NCI-H2171 (cell line): ENCODE data around the gene YOD1.

Experiments used
- DNase-seq: peaks from one replicate; lab custom pipeline; 2025; lab: John Stamatoyannopoulos, UW

Gene YOD1

GRCh38 chr1:207025146-207025880, 25.7 kb downstream of the YOD1 start:
- no peak for DNase-seq

GRCh38 chr1:207024202-207025145, 26.5 kb downstream of the YOD1 start:
- DNase-seq = no peak

DNA sequence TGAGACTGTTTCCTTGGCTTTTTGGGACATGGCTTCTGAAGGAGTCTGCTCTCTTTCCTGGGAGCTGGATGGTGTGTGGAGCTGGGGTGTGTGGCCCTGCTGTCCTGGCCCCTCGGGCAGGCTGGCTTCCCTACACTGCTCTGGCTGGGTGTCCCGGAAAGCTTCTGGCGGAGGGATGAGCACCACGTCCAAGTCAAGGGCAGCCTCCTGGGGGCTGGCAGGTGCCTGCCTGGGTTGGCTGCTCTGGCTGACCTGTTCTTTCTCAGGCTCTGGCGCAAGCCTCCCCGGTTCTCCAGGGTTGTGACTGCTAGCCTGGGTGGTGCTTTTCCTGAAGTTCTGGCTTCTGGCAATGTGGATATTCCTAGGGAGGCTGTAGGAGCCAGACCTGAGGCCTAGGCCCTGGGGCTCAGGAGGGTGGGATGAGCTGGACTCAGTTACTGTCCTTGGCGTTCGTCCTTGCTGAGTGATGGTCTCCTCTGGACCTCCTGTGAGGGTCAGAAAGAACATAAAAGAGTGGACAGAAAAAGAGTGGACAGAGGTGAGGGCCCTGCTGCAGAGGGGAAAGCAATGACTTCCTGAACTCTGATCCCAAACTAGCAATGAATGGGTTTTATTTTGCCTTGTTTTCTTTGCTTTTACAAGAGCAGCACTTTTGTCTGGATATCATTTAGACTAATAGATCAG, 27.9 kb downstream of the YOD1 start:
- DNase-seq = no peak

- DNase-seq = no peak
Observed at GRCh38 chr1:207021876-207022596, 29.0 kb downstream of the YOD1 start.

DNA sequence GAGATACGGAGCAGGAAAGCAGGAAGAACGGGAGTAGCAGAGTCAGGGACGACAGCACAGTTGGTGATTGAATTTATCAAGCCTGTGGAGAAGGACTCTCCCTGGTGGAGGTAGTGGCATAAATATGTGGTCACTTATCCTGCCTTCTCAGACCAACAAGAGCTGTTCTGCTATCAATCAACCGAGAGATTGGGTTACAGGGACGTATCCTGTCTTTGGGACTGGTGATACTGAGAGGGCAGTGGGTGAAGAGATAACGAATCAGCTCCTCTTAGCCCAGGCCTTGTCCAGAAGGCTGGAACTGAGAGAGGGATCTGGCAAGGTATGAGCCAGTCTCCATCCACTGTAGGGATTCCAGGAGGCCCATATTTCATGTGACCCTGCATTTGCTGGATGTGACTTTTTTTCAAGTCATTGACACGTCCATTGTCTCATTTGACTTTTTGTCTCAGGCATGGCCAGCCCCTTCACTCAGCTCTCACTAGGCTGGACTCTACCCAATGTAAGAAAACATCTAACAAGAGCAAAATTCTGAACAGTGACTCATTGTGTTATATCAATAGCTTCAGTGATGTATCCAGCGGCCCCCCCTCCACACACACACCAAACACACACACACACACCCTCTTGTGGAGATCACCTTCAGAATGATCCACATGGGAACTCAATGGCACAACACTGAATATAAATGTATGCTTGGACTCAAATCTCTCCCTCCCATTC, 29.7 kb downstream of the YOD1 start:
- DNase-seq = no peak

DNA sequence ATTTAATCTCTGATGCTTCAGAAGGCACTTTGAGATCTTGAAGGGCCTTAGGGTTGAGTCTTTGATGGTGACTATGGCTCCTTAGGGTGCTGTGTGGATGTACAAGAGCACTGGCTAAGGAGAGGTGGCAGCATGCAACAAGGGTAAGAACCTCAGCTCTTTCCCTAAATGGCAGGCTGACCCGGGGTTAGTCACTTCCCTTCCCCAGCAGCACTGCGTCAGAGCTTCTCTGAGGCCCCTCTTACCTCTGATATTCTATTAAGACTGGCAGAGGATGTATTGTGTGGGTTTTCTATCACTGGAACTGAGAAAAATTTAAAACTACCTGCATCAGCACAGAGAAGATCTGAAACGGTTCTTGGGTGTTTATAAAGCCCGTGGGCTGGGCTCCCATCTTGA, 30.3 kb downstream of the YOD1 start:
- DNase-seq = no peak

- DNase-seq = no peak
Observed at GRCh38 chr1:207020065-207020708, 30.8 kb downstream of the YOD1 start.

DNA sequence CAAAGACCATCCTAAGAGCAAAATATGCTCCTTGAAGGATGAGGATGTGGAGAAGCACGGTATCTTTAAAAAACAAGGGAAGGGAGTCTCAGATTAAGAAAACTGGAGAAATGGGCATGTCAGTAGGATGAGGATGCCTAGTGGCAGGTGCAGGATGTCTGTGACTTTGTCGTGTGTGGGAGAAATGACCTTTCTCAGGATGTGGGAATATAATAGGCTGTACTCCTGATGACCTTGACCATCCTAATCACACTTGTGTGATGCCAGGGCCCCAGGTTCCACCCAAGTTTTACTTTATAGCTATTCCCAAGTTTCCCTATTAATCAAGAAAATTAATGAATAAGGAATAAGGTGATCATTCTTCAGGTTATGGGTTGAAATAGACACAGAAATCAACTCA, 31.3 kb downstream of the YOD1 start:
- no peak for DNase-seq

GRCh38 chr1:207019161-207019560, 31.8 kb downstream of the YOD1 start:
- DNase-seq = no peak

DNA sequence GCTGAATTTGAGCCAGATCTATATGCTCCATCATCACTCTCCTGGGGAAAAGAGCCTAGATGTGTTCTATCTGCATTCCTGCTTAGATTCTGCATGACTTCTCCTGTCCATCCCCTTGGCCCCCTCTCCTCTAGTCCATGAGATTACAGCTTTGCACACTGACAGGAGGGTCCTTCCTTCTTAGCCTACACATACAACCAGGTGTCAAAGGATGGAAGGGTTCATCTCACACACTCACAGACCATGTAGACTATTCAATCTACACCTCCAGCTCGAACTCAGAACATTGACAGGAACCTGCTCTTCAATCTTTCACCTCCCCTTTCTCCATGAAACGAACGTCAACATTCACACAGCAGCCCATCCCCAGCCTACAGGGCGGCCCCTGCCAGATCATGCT, 32.3 kb downstream of the YOD1 start:
- DNase-seq = no peak

DNA sequence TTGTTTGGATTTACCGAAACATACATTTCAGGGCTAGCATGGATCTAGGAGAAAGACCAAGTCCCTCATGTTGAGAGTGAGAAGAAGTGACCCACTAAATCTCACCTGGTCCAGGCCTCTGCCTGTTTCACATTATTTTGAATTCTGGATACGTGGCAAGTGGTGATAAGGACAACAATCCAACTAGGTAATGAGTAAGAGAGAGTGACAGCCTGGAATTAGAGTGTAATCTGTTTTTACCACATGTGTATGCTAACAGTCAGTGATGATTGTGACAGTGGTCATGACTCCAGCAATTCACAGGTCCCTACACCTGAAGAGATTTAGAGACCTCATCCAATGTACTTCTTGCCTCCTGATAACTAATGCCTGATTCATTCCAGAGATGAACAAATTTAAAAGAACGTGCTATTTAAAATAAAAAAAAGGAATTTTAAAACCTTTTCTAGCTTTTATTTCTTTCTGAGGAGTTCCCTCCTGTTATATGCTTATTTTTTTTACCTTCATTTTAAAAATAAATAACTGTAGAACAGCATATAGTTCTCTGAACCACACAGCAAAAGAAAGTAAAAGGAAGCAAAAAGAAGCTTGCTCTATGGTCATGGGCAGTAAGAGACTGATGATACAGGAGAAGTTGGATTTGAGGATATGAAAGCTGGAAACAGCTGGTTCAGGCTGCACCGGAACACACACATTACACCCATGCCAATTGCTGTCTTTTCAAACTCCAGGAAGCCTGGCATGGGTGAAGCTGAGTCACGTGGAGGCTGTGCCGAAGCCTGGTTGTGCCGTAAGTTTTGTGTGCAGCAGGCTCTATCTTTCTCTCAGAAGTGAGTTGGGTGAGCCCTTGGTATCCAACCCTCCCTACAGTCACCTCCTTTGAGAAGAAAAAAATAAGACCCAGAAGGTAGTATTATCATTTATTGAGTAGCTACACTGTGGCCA, 33.1 kb downstream of the YOD1 start:
- DNase-seq = no peak

DNA sequence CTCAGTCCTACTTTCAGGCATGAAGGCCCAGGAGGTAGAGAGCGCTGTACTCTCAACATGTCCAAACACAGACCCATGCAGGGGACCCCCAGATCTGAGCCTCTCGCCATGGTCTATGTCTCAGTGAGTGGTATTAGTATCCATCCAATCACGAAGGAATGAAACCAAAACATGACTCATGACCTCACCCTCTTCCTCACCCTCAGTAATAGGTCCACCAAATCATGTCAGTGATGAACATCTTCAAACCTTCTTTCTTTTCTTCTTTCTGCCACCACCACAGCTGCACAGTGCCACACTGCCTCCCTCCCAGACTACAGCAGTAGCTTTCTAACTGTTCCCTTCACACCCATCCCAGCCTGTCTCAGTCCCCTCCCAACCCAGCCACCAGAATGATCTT, 35.2 kb downstream of the YOD1 start:
- DNase-seq = no peak

- DNase-seq = no peak
Observed at GRCh38 chr1:207014728-207015127, 36.3 kb downstream of the YOD1 start.

- DNase-seq = no peak
Observed at GRCh38 chr1:207013321-207014085, 37.5 kb downstream of the YOD1 start.

DNA sequence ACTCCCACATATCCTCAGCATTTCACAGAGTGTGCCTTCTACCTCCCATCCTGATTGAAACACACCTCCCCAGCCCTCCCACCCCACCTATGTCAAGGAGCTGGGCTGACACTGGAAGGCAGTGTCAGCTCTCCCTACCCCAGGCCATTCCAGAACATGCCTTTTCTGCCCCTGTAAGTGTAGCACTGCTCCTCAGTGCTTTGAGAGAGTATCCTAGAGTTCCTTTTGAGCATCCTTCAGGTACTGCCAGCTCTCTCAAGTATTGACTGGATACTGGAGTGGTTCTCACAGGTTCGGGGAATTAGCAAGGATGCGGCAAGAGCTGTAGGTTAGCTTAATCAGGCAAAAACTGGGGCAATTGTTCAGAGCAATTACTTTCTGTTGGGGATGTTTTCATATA, 40.3 kb downstream of the YOD1 start:
- no peak for DNase-seq

GRCh38 chr1:207009945-207010344, 41.1 kb downstream of the YOD1 start:
- no peak for DNase-seq

- no peak for DNase-seq
Observed at GRCh38 chr1:207009182-207009850, 41.7 kb downstream of the YOD1 start.

DNA sequence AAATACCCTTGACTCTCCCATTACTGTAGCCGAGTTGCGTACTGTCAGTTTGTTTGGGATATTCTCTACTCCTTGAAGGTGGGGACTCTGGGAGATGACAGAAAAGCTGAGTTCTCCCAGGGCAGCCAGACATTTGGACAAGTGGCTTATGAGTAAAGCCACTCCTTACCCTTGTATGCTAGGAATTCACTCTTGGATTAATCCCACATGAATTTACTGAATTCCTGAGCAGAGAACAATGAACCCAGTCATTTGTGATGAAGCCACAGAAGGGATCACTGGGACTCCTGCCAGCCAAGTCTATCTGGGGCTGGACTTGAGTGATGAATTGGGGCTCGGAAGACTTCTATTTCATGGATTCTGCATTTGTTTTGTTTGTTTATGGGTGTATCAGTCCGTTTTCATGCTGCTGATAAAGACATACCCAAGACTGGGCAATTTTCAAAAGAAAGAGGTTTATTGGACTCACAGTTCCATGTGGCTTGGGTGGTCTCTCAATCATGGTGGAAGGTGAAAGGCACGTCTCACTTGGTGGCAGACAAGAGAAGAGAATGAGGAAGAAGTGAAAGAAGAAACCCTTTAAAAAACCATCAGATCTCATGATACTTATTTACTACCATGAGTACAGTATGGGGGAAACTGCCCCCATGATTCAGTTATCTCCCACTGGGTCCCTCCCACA, 43.5 kb downstream of the YOD1 start:
- DNase-seq = no peak
